IPS-18a (cell line): ENCODE results near the gene ILRUN.
A peak's percentile ranks its signal among the peaks of the same experiment; 100 is the strongest.
"Not testable (repeated sequence)": the region's sequence is repeated elsewhere in the genome, so short reads cannot be mapped to it uniquely, and the experiment has no call there.

Experiments
- H3K27ac ChIP-seq: one replicate; pipeline ENCODE4 v1.5.1; 2013; ENCODE audit warnings: low read length
- H3K27me3 ChIP-seq: one replicate; pipeline ENCODE4 v1.6.1; 2013; ENCODE audit warnings: mild to moderate bottlenecking, low read length; ENCODE audit not compliant: control insufficient read depth, insufficient read depth
- H3K36me3 ChIP-seq: one replicate; pipeline ENCODE4 v1.6.1; 2013; ENCODE audit warnings: low read depth, low read length; ENCODE audit not compliant: control insufficient read depth
- H3K4me1 ChIP-seq: one replicate; pipeline ENCODE4 v1.6.1; 2013; ENCODE audit warnings: low read depth, low read length; ENCODE audit not compliant: control insufficient read depth
- H3K4me3 ChIP-seq: one replicate; pipeline ENCODE4 v1.5.1; 2013; ENCODE audit warnings: low read length
- H3K9ac ChIP-seq: one replicate; pipeline ENCODE4 v1.6.1; 2013; ENCODE audit warnings: mild to moderate bottlenecking, low read length, moderate library complexity
- H3K9me3 ChIP-seq: one replicate; pipeline ENCODE4 v1.6.1; 2013; ENCODE audit warnings: low read depth, low read length; ENCODE audit not compliant: control insufficient read depth

The ILRUN gene

DNA sequence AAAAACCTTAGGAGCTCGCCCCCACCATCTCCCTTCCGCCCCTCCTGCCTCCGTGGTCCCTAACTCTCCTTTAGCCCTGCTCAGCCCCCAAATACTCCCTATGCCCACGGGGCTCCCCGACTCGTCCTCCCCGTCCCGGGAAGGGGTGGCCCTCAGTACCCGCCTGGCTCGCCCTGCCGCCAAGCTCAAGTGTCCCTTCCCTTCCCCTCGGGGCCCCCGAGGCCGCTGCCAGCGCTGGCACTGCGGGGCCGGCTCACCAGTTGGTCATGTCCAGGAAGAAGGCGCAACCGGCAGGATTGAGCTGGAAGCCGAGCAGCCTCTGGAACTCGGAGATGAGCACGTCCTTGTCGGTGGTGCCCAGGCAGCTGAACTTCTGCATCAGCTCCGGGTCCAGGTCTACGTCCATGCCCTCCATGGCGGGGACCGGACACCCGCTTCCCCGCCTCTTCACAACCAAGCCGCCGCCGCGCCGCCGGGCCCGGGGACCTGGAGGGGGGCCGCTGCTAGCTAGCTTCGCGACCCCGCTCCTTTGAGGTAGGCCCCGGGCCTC is 303 bp downstream of the ILRUN start:
- Histone ChIP-seq H3K27ac (no peak overlapping the region), H3K27me3 (peaks cover 5% of the 10 kb centered on the region), H3K9ac (peak overlapping the region; percentile 84), H3K9me3 (no peaks in the 10 kb centered on the region), H3K4me1 (peaks cover 10% of the 10 kb centered on the region), H3K4me3 (peak overlapping the region; percentile 97), H3K36me3 (no peaks in the 10 kb centered on the region)

GRCh38 chr6:34695729-34696188 is 808 bp downstream of the ILRUN start:
- Histone ChIP-seq H3K27me3 (peaks cover 5% of the 10 kb centered on the region), H3K4me1 (peaks cover 10% of the 10 kb centered on the region), H3K36me3 (no peaks in the 10 kb centered on the region), H3K4me3 (peak overlapping the region; percentile 97), H3K9ac (peak overlapping the region; percentile 84), H3K9me3 (no peaks in the 10 kb centered on the region), H3K27ac (no peak overlapping the region)

DNA sequence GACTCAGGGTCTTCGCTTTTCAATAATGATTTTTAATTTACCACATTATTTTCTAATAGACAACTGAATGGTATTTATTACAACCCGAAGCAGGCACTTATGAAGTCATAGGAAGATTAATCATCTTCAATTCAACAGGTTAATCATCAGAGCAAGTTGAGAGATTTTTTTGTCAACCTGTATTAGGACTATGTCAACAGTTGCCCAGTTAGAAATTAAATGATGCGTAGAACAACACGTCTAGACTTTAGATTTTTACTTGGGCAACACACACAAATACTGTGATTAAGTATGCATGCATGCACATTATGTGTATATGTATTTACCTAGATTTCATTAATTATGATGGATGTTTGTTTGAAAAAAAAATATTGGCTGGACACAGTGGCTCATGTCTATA is 4.3 kb downstream of the ILRUN start:
- Histone ChIP-seq H3K9ac (no peak overlapping the region), H3K4me3 (no peak overlapping the region), H3K27ac (no peak overlapping the region), H3K9me3 (no peaks in the 10 kb centered on the region), H3K36me3 (no peaks in the 10 kb centered on the region), H3K27me3 (no peaks in the 10 kb centered on the region), H3K4me1 (peaks cover 9% of the 10 kb centered on the region)

DNA sequence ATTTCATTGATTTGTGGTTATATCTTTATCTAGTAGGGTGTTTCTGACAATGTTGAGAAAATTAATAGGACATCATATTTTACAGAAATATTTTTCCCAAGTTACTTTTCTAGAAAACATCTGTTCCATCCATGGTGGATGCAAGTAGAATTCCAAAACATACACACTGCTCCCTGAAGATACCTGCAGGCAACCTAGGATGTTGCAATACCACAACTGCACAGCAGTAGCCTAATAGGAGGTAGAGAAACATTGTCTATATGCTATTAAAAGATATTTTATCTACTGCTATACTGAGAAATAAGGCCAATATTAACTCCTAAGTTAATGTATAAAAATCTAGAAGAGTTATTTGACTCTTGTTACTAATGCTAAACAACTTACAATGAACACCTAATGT is 6.8 kb downstream of the ILRUN start:
- Histone ChIP-seq H3K27ac (no peak overlapping the region), H3K4me3 (no peak overlapping the region), H3K36me3 (no peaks in the 10 kb centered on the region), H3K9ac (no peak overlapping the region), H3K9me3 (no peaks in the 10 kb centered on the region), H3K4me1 (no peaks in the 10 kb centered on the region), H3K27me3 (no peaks in the 10 kb centered on the region)

GRCh38 chr6:34688956-34689355 is 7.6 kb downstream of the ILRUN start:
- Histone ChIP-seq H3K27ac (no peak overlapping the region), H3K27me3 (no peaks in the 10 kb centered on the region), H3K4me1 (no peaks in the 10 kb centered on the region), H3K9me3 (no peaks in the 10 kb centered on the region), H3K9ac (no peak overlapping the region), H3K36me3 (no peaks in the 10 kb centered on the region), H3K4me3 (no peak overlapping the region)

DNA sequence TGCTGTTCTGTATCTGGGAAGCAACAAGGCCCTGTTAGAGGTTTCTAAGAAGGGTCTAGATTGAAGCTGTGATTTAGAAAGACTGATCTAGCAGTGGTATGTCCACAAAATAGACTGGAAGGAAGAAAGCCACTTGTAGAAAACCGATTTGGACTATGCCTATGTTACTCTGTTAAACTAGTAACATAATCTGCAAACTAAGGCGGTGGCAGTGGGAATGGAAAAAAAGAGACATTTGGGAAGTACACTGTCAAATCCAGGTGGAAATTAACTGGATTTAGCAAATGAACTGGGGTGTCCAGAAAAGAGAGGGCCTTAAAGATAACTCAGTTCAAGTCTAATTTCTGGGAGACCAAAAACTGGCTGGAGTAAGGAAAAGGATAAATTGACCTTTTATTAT is 11.6 kb downstream of the ILRUN start:
- Histone ChIP-seq H3K27me3 (no peaks in the 10 kb centered on the region), H3K9me3 (no peaks in the 10 kb centered on the region), H3K27ac (no peak overlapping the region), H3K4me1 (no peaks in the 10 kb centered on the region), H3K4me3 (no peak overlapping the region), H3K9ac (no peak overlapping the region), H3K36me3 (no peaks in the 10 kb centered on the region)

- H3K27me3 ChIP-seq, result no peaks in the 10 kb centered on the region
- H3K9me3 ChIP-seq, result no peaks in the 10 kb centered on the region
- H3K27ac ChIP-seq, result no peak overlapping the region
- no peak overlapping the region for H3K4me3 ChIP-seq
- H3K4me1 ChIP-seq, result no peaks in the 10 kb centered on the region
- H3K9ac ChIP-seq, result no peak overlapping the region
- H3K36me3 ChIP-seq, result no peaks in the 10 kb centered on the region
Measured at GRCh38 chr6:34684364-34684763, 12.2 kb downstream of the ILRUN start.

DNA sequence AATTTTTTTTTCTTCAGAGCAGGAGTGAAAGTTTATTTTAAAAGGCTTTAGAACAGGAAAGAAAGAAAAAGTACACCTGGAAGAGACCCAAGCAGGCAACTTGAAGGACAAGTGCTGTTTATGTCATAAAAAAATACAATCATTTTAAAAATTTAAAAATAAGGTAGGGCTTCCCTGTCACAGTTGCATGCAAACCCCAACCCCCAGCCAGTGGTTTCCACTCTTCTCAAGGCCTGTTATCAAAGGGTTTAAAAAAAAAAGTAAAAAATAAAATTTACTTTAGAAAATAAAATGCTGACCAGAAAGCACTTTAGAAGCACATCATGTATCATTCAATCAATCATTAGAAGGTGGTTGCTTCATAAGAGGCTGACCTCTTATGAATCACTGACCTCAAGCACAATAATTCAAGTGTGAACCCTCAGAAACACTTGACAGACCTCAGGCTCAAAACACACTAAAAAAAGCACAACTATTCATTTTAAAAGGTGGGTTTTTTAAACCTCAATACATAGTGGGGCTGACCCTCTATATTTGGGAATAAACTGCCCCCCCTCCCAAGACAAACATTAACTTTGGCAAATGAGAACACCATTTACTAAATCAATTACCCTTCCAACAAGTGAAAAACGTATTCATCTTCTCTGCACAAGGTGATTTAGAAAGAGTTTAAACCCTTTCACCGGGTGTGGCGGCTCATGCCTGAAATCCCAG is 15.6 kb downstream of the ILRUN start:
- Histone ChIP-seq H3K9ac (no peak overlapping the region), H3K4me1 (no peaks in the 10 kb centered on the region), H3K27ac (no peak overlapping the region)

DNA sequence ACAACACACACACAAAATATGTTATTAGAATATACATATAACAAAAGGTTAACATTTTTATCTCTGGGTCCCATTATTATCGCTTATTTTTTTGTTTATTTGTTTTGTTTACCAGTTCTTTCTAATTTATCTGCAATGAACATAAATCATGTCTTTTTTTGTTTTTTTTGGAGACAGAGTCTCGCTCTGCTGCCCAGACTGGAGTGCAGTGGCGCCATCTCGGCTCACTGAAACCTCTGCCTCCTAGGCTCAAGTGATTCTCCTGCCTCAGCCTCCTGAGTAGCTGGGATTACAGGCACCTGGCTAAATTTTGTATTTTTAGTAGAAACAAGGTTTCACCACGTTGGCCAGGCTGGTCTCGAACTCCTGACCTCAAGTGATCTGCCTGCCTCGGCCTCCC is 16.3 kb downstream of the ILRUN start:
- H3K9me3 ChIP-seq, H3K36me3 ChIP-seq, H3K9ac ChIP-seq, H3K4me3 ChIP-seq, H3K27ac ChIP-seq, H3K27me3 ChIP-seq, H3K4me1 ChIP-seq: not testable (repeated sequence)

More for the DNA sequence above, 15.6 kb downstream of the ILRUN start:
- Histone ChIP-seq H3K4me3 (no peak overlapping the region), H3K36me3 (no peaks in the 10 kb centered on the region), H3K9me3 (no peaks in the 10 kb centered on the region), H3K27me3 (no peaks in the 10 kb centered on the region)

DNA sequence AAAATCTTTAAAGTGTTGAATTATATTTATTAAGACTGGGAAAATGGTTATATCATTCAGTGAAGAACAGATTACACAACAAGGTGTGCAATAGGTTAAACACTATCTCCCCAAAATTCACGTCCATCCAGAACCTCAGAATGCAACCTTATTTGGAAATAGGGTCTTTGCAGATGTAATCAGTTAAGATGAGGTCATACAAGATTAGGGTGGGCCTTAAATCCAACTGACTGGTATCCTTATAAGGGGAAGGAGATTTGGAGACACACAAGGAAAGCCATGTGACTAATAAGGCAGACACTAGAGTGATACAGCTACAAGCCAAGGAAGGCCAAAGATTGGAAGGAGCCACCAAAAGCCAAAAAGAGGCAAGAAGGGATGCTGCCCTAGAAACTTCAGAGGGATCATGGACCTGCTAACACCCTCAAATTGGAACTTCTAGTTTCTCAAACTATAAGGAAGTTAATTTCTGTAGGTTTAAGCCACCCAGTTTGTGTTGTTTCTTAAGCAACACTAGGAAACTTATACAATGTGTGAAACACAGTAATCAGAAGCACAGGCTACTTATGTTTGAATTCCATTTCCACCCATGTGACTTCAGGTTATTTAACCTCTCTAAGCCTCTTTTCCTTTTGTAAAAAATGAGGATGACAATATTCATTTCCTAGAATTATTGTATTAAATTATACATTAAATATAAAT is 16.9 kb downstream of the ILRUN start:
- no peaks in the 10 kb centered on the region for H3K36me3 ChIP-seq

GRCh38 chr6:34676140-34676539 is 20.4 kb downstream of the ILRUN start:
- Histone ChIP-seq H3K9ac (no peak overlapping the region), H3K9me3 (no peaks in the 10 kb centered on the region), H3K36me3 (no peaks in the 10 kb centered on the region), H3K27ac (no peak overlapping the region), H3K4me3 (no peak overlapping the region), H3K27me3 (no peaks in the 10 kb centered on the region), H3K4me1 (no peaks in the 10 kb centered on the region)

More for the DNA sequence above, 16.9 kb downstream of the ILRUN start:
- no peak overlapping the region for H3K27ac ChIP-seq
- H3K4me3 ChIP-seq, result no peak overlapping the region
- no peak overlapping the region for H3K9ac ChIP-seq
- H3K27me3 ChIP-seq, result no peaks in the 10 kb centered on the region
- H3K4me1 ChIP-seq, result no peaks in the 10 kb centered on the region
- no peaks in the 10 kb centered on the region for H3K9me3 ChIP-seq

DNA sequence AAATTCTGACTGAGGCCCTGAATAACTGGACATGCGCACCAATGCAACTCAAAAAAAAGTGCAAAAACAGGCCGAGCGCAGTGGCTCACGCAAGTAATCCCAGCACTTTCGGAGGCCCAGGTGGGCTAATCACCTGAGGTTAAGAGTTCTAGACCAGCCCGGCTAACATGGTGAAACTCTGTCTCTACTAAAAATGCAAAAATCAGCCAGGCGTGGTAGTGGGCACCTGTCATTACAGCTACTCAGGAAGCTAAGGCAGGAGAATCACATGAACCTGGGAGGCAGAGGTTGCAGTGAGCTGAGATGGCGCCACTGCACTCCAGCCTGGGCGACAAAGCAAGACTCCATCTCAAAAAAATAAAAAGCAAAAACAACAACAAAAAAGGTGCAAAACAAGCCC is 21.6 kb downstream of the ILRUN start:
- H3K27me3 ChIP-seq, H3K27ac ChIP-seq, H3K9me3 ChIP-seq, H3K36me3 ChIP-seq, H3K9ac ChIP-seq, H3K4me3 ChIP-seq, H3K4me1 ChIP-seq: not testable (repeated sequence)
